GM12891 (cell line): ENCODE results near the gene ANKRD6.

ENCODE experiments used
- POLR2A ChIP-seq: IDR thresholded peaks from 2 replicates; pipeline ENCODE4 v1.6.1; 2011; ENCODE audit warnings: low read depth, low read length, control low read depth
- POLR2AphosphoS5 ChIP-seq: IDR thresholded peaks from 2 replicates; pipeline ENCODE4 v1.6.1; 2011; ENCODE audit warnings: low read depth, low read length, control low read depth
- SPI1 ChIP-seq: IDR thresholded peaks from 2 replicates; pipeline ENCODE4 v1.6.1; 2011; ENCODE audit warnings: low read depth, low read length, control low read depth
- TAF1 ChIP-seq: IDR thresholded peaks from 2 replicates; pipeline ENCODE4 v1.6.1; 2011; ENCODE audit warnings: low read depth, low read length, control low read depth

DNA sequence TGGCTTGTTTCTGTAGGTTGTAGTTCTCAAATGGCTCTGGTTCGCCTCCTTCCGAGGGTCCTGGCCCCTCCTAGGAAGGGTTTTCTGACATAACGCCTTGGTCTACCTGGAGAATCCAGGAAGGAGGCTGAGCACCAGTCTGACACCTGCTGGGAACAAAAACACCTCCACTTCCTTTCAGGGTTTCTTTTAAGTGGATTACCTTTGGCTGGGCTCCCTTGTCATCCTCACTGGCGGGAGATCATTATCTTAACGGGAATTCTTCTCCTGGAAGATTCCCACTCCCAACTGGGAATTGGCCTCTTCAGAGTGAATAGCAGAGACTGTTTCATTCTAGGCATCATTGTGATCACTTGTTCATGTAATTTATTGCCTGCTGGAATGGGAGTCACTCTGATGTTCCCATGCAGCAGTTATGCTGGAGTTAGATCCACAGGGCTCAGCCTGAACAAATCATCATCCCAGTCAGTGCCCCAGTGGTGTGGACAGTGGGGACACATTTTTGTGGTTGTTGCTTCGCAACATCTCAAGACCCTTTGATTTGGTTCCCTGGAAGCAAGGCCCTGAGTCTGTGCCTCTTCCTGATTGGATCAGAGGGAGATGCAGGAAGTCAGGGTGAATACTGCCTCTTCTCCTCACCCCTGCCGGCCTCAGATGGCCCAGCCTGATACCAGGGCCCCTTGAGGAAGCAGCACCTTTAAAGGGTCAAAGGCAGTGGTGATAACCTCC lies 156.5 kb downstream of the ANKRD6 start:
- TF ChIP-seq POLR2A (no peak), POLR2AphosphoS5 (no peak), TAF1 (no peak), SPI1 (no peak)
